ENCODE data around the gene ITGA2B. TPM values are rescaled to one million over a fixed set of nuclear protein-coding genes. Genes with fewer than 3 reads are reported as not detected.

Gene ITGA2B
- total and polyA plus RNA-seq, 2 of the 4 experiments (the other 2 are of a cell fraction), result under 0.01 to 0.26 TPM

- Histone ChIP-seq H3K14ac (replicated peaks; ENCODE audit: low read depth, low read length) (no peak overlapping the region), H2BK5ac (ENCODE audit: low read depth, low read length, poor library complexity, severe bottlenecking) (no peak overlapping the region), H3K23ac (ENCODE audit: low read depth, low read length) (no peak overlapping the region), H2BK15ac (ENCODE audit: low read depth, low read length) (no peak overlapping the region), H3K4me3 (ENCODE audit: insufficient read depth, low read depth, low read length) (no peak overlapping the region), H3K9me3 (ENCODE audit: control insufficient read depth, insufficient read depth, low read length) (no peaks in the 10 kb centered on the region), H3K27ac (ENCODE audit: insufficient read depth, low read length) (no peak overlapping the region), H3K18ac (ENCODE audit: low read depth, low read length) (no peak overlapping the region), H4K5ac (ENCODE audit: low read depth, low read length) (no peak overlapping the region), H2AFZ (replicated peaks; ENCODE audit: low read length, poor library complexity) (no peak overlapping the region), H4K8ac (ENCODE audit: low read depth in 2 of 2, low read length in 2 of 2) (no peak overlapping the region), H2AK9ac (replicated peaks; ENCODE audit: low read depth, low read length, poor library complexity) (no peak overlapping the region), H3K4me1 (ENCODE audit: control insufficient read depth, insufficient read depth, low read length) (no peaks in the 10 kb centered on the region), H4K20me1 (ENCODE audit: insufficient read depth, low read length) (peaks cover 16% of the 10 kb centered on the region; the same call in 1 of the 2 replicates), H3K4me2 (ENCODE audit: low read depth, low read length) (no peak overlapping the region), H3K79me1 (ENCODE audit: low read depth in 1 of 2, low read length in 2 of 2) (peaks cover 0 to 13% of the 10 kb centered on the region in 2 experiments; a peak in 1 of 4 replicates), H2AK5ac (ENCODE audit: low read depth, low read length) (no peak overlapping the region), H3K9me1 (ENCODE audit: insufficient read depth, low read length) (no peaks in the 10 kb centered on the region), H2BK20ac (ENCODE audit: low read depth, low read length) (no peak overlapping the region), H3K4ac (ENCODE audit: low read depth, low read length) (no peak overlapping the region), H3K56ac (ENCODE audit: extremely low read depth, insufficient read depth, low read length) (no peak overlapping the region), H2BK120ac (ENCODE audit: low read depth, low read length) (no peak overlapping the region), H3K9ac (ENCODE audit: low read depth, low read length) (no peak overlapping the region), H3K27me3 (ENCODE audit: control insufficient read depth, insufficient read depth, low read length) (no peaks in the 10 kb centered on the region), H3K36me3 (ENCODE audit: control insufficient read depth, insufficient read depth, low read length) (peaks cover 43% of the 10 kb centered on the region), H4K91ac (ENCODE audit: insufficient read depth, low read depth, low read length) (no peak overlapping the region)
- ATAC-seq (ENCODE audit: low read depth) (no peak), DNase-seq (no peak)
- in situ Hi-C loops (cut with MboI; ENCODE audit: low sequenced_read_pairs), result no loop called here
- dilution Hi-C loops (cut with HindIII; ENCODE audit: low sequenced_read_pairs, unreplicated experiment), result no loop called here
- WGBS, 2 experiments (ENCODE audit: extremely low coverage in 2 of 2, insufficient read length in 1 of 2), result 91% methylated on average over 16 of the region's 36 CpGs; no CpG with 5 or more reads in 1 of the 2 experiments
- TSS peak; percentile 93 for BruUV-seq (replicated peaks)
- ChIA-PET CTCF (no interaction called here), POLR2A (ENCODE audit: unreplicated experiment) (no interaction called here)
- TF ChIP-seq SMC3 (IDR thresholded peaks at IDR 0.05; ENCODE audit: low read depth, low read length), result no peak
- no peak for TF ChIP-seq ELK1 (IDR thresholded peaks at IDR 0.05; ENCODE audit: borderline replicate concordance, low read depth, low read length)
- no peak for TF ChIP-seq CHD1 (IDR thresholded peaks at IDR 0.05; ENCODE audit: low read depth, low read length)
- no peak for TF ChIP-seq POLR2A (IDR thresholded peaks at IDR 0.05; ENCODE audit: low read depth, low read length)
- no peak for TF ChIP-seq BHLHE40 (IDR thresholded peaks at IDR 0.05; ENCODE audit: low read depth, low read length)
- TF ChIP-seq MXI1 (IDR thresholded peaks at IDR 0.05; ENCODE audit: borderline replicate concordance, low read depth, low read length), result no peak
- no peak for TF ChIP-seq RAD21 (IDR thresholded peaks at IDR 0.05; ENCODE audit: low read length)
- intact Hi-C loops (cut with micrococcal nuclease), result no loop called here
Observed at GRCh38 chr17:44351961-44352827, 37.3 kb downstream of the ITGA2B start.
